Rectal smooth muscle tissue (tissue), 1 donor: Measurements from ENCODE around the gene SLC12A9.

Experiments
- H3K27ac ChIP-seq: one replicate; pipeline ENCODE4 v1.7.0; 2013; ENCODE audit warnings: low read depth, low read length, inconsistent platforms
- H3K27me3 ChIP-seq: one replicate; pipeline ENCODE4 v1.7.0; 2013; ENCODE audit warnings: low read length; ENCODE audit not compliant: control insufficient read depth, insufficient read depth
- H3K36me3 ChIP-seq: one replicate; pipeline ENCODE4 v1.7.0; 2013; ENCODE audit warnings: low read length; ENCODE audit not compliant: control insufficient read depth, insufficient read depth
- H3K4me1 ChIP-seq: one replicate; pipeline ENCODE4 v1.7.0; 2013; ENCODE audit warnings: low read length; ENCODE audit not compliant: control insufficient read depth, insufficient read depth
- H3K4me3 ChIP-seq: one replicate; pipeline ENCODE4 v1.7.0; 2013; ENCODE audit warnings: low read length
- H3K9ac ChIP-seq: one replicate; pipeline ENCODE4 v1.7.0; 2013; ENCODE audit warnings: low read length

Gene SLC12A9

DNA sequence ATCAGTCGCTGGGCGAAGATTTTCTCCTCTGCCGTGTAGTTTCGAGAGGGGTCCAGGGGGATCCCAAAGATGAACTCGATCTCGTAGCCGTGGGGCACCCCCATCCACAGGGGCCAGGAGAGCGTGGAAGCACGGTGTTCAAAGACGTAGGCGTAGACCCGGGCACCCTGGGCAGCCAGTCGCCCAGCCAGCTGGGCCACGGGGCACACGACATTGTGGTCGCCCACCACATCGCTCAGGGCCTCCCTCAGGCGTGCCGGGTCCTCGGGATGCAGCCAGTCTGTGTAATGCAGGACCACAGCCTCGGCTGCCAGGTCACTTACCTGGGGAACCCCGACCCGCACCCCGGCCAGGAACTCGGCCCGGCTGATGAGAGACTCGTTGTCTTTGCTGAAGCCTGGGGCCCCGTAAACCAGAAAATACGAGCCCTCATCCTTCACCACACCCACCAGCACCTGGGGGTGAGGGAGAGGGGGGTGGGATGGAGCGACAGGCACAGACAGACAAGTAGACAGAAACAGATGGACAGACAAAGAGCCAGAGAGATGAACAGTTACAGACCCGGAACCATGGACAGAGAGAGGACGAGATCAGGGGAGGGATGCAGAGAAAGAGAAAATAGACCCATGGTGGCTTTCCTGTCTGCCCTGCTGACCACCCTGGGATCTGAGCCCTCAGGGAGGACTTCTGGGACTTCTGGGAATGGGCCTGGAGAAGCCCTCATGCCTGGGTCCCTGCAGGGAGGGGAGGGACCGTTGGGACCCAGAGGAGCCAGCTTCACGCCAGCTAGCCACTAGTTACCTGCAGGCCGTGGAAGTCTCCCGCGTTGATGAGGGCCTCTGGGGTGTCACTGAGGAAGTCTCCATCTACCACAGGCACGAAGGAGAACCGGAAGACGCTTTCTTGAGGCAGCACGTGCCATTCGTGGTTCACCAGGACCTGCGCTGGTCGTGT, 40.1 kb downstream of the SLC12A9 start:
- H3K9ac ChIP-seq = no peak overlapping the region
- no peak overlapping the region for H3K27ac ChIP-seq
- H3K36me3 ChIP-seq = peaks cover 7% of the 10 kb centered on the region
- H3K4me1 ChIP-seq = peaks cover 10% of the 10 kb centered on the region
- H3K4me3 ChIP-seq = no peak overlapping the region
- peaks cover 12% of the 10 kb centered on the region for H3K27me3 ChIP-seq

DNA sequence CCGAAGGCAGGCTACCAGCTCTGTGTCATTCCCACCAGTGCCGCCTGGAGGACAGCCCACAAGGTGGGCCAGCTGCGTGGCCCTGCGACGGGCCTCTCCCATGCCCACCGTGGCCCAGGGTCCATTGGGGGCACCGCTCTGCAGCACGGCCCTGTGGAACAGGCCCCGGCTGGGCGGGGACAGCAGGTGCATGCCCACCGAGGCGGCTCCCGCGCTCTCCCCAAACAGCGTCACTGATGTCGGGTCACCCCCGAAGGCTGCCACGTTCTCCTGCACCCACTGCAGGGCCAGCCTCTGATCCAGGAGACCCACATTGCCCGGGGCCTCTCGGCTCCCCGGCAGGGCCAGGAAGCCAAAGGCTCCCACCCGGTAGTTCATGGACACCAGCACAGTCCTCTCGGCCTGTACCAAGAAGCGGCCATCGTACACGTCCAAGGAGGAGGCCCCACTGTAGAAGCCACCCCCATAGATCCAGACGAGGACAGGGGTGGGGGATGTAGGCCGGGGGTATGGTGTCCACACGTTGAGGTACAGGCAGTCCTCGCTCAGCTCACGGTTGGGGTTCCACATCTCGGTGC, 40.9 kb downstream of the SLC12A9 start:
- Histone ChIP-seq H3K27me3 (peaks cover 12% of the 10 kb centered on the region), H3K27ac (no peak overlapping the region), H3K4me1 (peaks cover 9% of the 10 kb centered on the region), H3K36me3 (peaks cover 3% of the 10 kb centered on the region), H3K4me3 (no peak overlapping the region), H3K9ac (no peak overlapping the region)

- Histone ChIP-seq H3K9ac (no peak overlapping the region), H3K27me3 (peaks cover 12% of the 10 kb centered on the region), H3K36me3 (no peaks in the 10 kb centered on the region), H3K27ac (no peak overlapping the region), H3K4me1 (peaks cover 2% of the 10 kb centered on the region), H3K4me3 (no peak overlapping the region)
Measured at GRCh38 chr7:100893910-100894721, 41.6 kb downstream of the SLC12A9 start.

DNA sequence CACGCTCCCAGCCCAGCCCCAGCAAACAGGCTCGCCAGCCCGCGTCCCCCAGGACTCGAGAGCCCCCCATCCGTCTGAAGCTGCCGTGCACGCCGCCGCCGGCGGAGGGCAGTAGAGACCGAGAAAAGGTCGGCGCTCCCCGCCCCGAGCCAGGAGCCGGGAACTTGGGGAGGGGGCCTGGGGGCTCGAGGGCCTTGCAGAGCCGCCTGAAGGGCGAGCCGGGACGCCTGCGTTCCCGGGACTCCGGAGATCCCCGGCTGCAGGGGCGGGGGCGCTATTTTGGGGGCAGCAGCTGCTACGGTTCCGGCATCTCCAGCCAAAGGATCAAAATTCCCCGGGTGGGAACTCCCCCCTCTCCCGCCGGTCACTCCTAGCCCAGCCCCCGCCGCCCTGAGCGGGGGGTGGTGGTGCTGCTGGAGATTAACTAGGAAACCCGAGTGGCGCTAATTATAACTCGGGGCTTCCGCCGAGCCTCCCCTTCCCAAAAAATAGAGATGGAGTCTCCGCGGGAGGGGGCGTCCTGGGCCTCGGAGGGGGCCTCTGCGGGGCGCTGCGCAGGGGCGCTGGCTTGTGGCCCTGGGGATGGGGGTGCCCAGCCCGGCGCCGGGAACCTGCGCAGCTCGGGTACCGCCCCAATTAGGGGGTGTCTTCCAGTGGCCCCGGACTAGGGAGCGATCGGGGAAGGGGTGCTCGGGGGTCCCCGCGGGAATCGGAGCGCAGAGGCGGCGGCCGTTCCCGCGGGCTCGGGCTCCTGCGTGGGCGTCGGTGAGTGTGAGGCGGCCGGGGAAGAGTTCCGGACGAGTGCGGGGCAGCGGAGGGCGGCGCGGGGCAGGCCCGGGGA, 42.6 kb downstream of the SLC12A9 start:
- Histone ChIP-seq H3K9ac (no peak overlapping the region), H3K4me1 (peaks cover 2% of the 10 kb centered on the region), H3K27me3 (peaks cover 15% of the 10 kb centered on the region), H3K27ac (no peak overlapping the region), H3K36me3 (no peaks in the 10 kb centered on the region), H3K4me3 (peak overlapping the region; percentile 48)

- no peaks in the 10 kb centered on the region for H3K36me3 ChIP-seq
- peak within 1 kb of the TSS; percentile 48 for H3K4me3 ChIP-seq
- H3K27me3 ChIP-seq = peaks cover 15% of the 10 kb centered on the region
- no peak within 1 kb of the TSS for H3K9ac ChIP-seq
- H3K27ac ChIP-seq = no peak within 1 kb of the TSS
- no peaks in the 10 kb centered on the region for H3K4me1 ChIP-seq
Measured at GRCh38 chr7:100895701-100895955, 43.1 kb downstream of the SLC12A9 start, which contains the start of gene ACHE. Gene ACHE, minus strand, starts transcription at chr7:100895888. Its CDS starts 1,656 bp downstream, at chr7:100894232.

- Histone ChIP-seq H3K4me1 (no peaks in the 10 kb centered on the region), H3K36me3 (no peaks in the 10 kb centered on the region), H3K27me3 (peaks cover 15% of the 10 kb centered on the region), H3K4me3 (peak overlapping the region; percentile 14), H3K27ac (no peak overlapping the region), H3K9ac (no peak overlapping the region)
Measured at GRCh38 chr7:100895956-100896731, 43.6 kb downstream of the SLC12A9 start.

DNA sequence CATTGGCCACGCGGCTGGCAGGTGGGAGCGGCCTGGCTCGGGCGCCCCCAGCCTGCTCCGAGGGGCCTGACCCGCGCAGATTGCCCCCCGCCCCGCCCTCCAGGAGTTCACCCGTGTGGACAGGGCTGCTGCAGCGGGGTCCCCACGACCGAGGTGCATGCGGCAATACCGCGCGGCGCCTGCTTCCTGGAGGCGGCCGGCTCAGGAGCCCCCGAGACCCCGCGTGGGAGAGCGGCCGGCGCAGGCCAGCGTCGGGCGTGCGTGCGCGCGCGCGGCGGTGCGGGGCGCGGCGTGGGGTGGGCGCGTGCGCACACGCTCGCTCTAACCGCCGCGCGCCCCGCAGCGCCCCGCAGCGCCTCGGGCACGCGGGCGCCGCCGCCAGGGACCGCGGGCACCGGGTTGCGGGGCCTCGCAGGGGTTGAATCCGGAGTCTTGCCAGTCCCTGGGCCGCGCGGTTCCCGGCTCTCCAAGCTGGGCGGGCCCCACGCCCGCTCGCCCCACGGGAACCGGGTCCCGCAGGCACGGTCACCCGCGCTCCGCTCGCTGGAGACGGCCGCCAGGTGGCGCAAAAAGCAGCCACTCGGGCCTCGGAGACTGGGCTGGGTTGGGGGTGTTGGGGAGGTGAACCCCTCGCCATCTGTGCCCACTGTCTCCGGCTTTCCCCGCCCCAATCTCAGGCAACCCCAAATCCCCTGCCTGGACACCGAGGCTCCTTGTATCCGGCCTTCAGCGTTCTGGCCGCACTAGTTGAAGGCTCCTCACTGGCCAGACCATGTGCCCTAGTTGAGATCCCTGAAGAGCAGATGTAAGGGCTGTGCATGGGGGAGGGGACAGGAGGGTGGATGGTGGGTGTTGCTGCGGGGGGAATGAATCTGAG, 44.5 kb downstream of the SLC12A9 start:
- H3K27ac ChIP-seq = no peak overlapping the region
- H3K36me3 ChIP-seq = no peaks in the 10 kb centered on the region
- no peaks in the 10 kb centered on the region for H3K4me1 ChIP-seq
- no peak overlapping the region for H3K9ac ChIP-seq
- peaks cover 15% of the 10 kb centered on the region for H3K27me3 ChIP-seq
- H3K4me3 ChIP-seq = peak overlapping the region; percentile 46

GRCh38 chr7:100897772-100898454, 45.4 kb downstream of the SLC12A9 start:
- Histone ChIP-seq H3K4me1 (no peaks in the 10 kb centered on the region), H3K27ac (no peak overlapping the region)

GRCh38 chr7:100899432-100899831, 46.9 kb downstream of the SLC12A9 start:
- no peaks in the 10 kb centered on the region for H3K4me1 ChIP-seq
- no peak overlapping the region for H3K9ac ChIP-seq
- H3K4me3 ChIP-seq = no peak overlapping the region
- peaks cover 10% of the 10 kb centered on the region for H3K27me3 ChIP-seq
- no peak overlapping the region for H3K27ac ChIP-seq
- no peaks in the 10 kb centered on the region for H3K36me3 ChIP-seq

More at GRCh38 chr7:100897772-100898454, 45.4 kb downstream of the SLC12A9 start:
- Histone ChIP-seq H3K9ac (no peak overlapping the region), H3K36me3 (no peaks in the 10 kb centered on the region), H3K27me3 (peaks cover 10% of the 10 kb centered on the region), H3K4me3 (no peak overlapping the region)

DNA sequence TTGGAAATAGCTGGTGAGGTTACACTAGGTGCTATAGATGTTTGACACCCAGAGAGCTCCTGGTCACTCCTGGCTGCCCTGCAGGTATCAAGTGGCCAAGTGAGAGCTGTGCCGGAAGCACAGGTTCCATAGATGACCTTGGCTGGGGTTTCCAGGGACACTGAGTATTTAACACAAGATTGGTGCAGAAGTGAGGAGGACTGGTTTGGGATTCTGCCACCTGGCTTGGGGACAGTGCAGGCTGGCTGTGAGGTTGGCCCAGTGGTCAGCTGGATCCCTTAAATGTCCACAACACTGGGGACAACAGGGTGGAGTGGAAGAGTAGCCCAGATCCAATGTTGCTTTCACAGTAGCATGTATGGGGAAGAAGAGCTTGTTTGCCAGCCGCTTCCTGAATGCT, 48.5 kb downstream of the SLC12A9 start:
- no peaks in the 10 kb centered on the region for H3K36me3 ChIP-seq
- H3K27ac ChIP-seq = no peak overlapping the region
- H3K4me1 ChIP-seq = no peaks in the 10 kb centered on the region
- H3K27me3 ChIP-seq = peaks cover 9% of the 10 kb centered on the region
- H3K9ac ChIP-seq = no peak overlapping the region
- no peak overlapping the region for H3K4me3 ChIP-seq
